GM12801 (cell line): ENCODE measurements around the gene CGB3.
"Not testable (repeated sequence)": the region's sequence is repeated elsewhere in the genome, so short reads cannot be mapped to it uniquely, and the experiment has no call there.

ENCODE experiments used
- CTCF ChIP-seq: IDR thresholded peaks from one replicate; pipeline ENCODE4 v1.5.1; 2011; ENCODE audit warnings: control low read depth; ENCODE audit not compliant: insufficient read length; ENCODE audit errors: extremely low read depth

Gene CGB3

GRCh38 chr19:49049011-49049410 is 24.9 kb upstream of the CGB3 start, which contains the start of gene CGB8:
CGB8 (minus strand) TSS chr19:49049111; CDS start chr19:49048739, 372 bp downstream.
- TF ChIP-seq CTCF = not testable (repeated sequence)

GRCh38 chr19:49043548-49043947 is 19.4 kb upstream of the CGB3 start, which contains the start of gene CGB5:
CGB5 (plus strand) TSS chr19:49043848; CDS start chr19:49044210, 362 bp downstream.
- TF ChIP-seq CTCF = not testable (repeated sequence)

GRCh38 chr19:49042177-49042576 is 18.0 kb upstream of the CGB3 start:
- TF ChIP-seq CTCF = no peak

GRCh38 chr19:49036815-49037214 is 12.7 kb upstream of the CGB3 start, which contains the start of gene CGB1:
CGB1 (minus strand) TSS chr19:49036895; CDS start chr19:49036711, 184 bp downstream.
- TF ChIP-seq CTCF = not testable (repeated sequence)

- TF ChIP-seq CTCF = not testable (repeated sequence)
These were observed 7.6 kb upstream of the CGB3 start, which contains the start of gene CGB2 for GRCh38 chr19:49031642-49032301. CGB2 (plus strand) TSS chr19:49031890; CDS start chr19:49032096, 206 bp downstream.

GRCh38 chr19:49022116-49022515 is 2.0 kb downstream of the CGB3 start:
- TF ChIP-seq CTCF = no peak

- no peak for TF ChIP-seq CTCF
These were observed 2.9 kb downstream of the CGB3 start for GRCh38 chr19:49020931-49021895.
